Measurements from ENCODE around the gene SCYGR1.
"Not testable (repeated sequence)": the region's sequence is repeated elsewhere in the genome, so short reads cannot be mapped to it uniquely, and the experiment has no call there.

The SCYGR1 gene

DNA sequence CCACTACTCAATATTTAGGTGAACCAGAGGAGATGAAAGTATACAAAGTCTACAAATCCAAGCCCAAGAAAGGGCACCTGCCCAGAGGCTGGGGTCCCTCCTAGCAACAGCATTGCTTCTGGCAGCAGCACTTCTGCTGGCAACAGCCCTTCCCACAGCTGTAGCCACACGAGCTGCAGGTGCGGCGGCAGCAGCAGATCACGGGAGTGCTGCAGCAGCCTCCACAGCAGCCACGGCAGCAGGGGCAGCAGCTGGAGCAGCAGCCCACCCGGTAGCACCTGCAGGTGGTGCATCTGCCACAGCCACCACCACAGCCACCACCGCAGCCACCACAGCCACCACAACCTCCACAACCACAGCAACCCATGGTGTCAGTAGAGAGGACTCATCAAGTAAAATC is at the start of gene SCYGR1:
Gene SCYGR1, minus strand, starts transcription at position 367 of the 400 bp plus-strand sequence. Its CDS starts 0 bp downstream, at position 367.
- FAIRE-seq; DNase-seq (ENCODE audit: extremely low spot score, insufficient read length, low read depth): not testable (repeated sequence)

DNA sequence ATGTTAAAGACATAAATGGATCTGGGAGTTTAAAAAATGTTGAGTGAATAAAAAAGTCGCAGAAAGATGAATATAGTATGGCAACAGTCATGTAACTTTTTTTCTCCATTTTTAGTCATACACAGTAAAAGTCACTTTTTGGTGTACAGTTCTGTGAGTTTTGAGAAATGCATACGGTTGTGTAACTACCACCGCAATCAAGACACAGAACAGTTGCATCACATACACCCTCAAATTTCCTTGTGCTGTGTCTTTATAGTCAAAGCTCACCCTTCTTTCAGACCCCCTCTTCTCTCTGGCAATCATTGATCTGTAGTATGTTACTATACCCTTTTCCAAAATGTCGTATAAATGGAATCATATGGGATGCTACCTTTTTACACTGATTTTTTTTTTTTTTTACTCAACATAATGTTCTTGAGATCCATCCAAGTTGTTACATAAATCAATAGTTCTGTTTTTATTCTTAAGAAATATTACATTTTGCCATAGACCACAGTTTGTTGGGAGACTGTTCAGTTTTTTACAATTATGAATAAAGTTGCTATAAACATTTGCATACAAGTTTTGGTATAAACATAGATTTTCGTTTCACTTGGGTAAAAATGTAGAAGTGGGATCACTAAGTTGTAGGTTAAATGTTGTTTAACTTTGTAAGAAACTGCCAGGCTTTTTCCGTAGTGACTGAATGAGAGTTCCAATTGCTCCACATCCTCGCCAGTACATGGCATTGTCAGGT is 48.9 kb upstream of the SCYGR1 start:
- DNase-seq (ENCODE audit: extremely low spot score, insufficient read length, low read depth) = no peak
- FAIRE-seq = no peak

DNA sequence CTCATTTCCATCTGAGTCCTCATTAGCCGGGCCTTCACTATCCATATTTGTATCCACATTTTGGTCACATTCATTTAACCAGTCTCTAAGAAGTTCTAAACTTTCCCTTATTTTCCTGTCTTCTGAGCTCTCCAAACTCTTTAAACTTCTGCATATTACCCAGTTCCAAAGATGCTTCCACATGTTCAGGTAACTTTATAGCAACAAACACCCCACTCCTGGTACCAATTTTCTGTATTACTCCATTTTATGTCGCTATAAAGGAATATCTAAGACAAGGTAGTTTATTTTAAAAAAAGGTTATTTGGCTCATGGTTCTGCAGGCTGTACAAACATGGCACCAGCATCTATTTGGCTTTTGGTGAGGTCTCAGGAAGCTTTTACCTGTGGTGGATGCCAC is 45.4 kb upstream of the SCYGR1 start:
- FAIRE-seq (no peak), DNase-seq (ENCODE audit: extremely low spot score, insufficient read length, low read depth) (no peak)

GRCh38 chr2:227430639-227431038 is 42.9 kb upstream of the SCYGR1 start:
- DNase-seq (ENCODE audit: extremely low spot score, insufficient read length, low read depth) (no peak), FAIRE-seq (no peak)

- FAIRE-seq (no peak), DNase-seq (ENCODE audit: extremely low spot score, insufficient read length, low read depth) (no peak)
These were observed 41.1 kb upstream of the SCYGR1 start for GRCh38 chr2:227428731-227429285.

GRCh38 chr2:227423656-227424499 is 36.1 kb upstream of the SCYGR1 start:
- no peak for DNase-seq (ENCODE audit: extremely low spot score, insufficient read length, low read depth)
- FAIRE-seq = no peak

DNA sequence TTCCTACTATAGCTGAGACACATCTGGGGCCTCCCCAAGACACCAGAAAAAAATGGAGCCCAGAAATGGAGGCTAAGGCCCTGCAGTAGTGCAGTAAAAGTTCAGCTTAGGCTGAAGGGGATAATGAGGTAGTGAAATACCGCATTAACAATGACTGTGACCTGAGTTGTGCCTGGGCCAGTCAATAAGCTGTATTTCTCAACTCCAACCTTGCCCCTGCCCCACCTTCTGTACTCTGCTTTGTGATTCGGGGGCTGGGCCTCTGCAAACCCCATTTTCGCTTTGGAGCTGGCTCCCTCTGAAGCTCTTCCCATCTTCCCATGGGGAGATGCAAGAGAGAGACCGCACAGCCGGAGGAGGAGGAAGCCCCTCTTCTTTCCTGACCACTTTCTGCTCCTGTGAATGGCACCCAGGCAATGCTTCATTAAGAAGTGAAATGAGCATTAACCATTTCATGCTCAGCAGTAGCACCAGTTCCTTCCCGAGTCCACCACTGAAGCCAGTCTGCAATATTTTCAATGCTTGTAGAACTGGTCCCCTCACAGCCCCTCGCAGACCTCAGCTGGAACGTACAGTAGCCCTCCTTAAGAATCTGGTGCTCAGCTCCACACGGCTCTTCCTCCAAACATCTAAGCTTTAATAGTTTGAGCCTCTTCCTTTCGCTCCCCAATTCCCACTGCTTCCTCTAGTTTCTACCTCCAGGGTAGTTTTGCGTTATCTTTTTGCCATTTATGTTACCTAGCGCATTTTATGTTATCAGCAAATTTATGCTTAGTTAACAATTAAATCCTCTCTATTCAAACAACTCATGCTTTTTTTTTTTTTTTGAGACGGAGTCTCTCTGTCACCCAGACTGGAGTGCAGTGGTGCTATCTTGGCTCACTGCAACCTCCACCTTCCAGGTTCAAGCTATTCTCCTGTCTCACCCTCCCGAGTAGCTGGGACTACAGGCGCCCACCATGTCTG is 32.6 kb upstream of the SCYGR1 start:
- FAIRE-seq (no peak), DNase-seq (ENCODE audit: extremely low spot score, insufficient read length, low read depth) (no peak)

GRCh38 chr2:227416701-227417100 is 29.0 kb upstream of the SCYGR1 start:
- FAIRE-seq (no peak), DNase-seq (ENCODE audit: extremely low spot score, insufficient read length, low read depth) (no peak)

DNA sequence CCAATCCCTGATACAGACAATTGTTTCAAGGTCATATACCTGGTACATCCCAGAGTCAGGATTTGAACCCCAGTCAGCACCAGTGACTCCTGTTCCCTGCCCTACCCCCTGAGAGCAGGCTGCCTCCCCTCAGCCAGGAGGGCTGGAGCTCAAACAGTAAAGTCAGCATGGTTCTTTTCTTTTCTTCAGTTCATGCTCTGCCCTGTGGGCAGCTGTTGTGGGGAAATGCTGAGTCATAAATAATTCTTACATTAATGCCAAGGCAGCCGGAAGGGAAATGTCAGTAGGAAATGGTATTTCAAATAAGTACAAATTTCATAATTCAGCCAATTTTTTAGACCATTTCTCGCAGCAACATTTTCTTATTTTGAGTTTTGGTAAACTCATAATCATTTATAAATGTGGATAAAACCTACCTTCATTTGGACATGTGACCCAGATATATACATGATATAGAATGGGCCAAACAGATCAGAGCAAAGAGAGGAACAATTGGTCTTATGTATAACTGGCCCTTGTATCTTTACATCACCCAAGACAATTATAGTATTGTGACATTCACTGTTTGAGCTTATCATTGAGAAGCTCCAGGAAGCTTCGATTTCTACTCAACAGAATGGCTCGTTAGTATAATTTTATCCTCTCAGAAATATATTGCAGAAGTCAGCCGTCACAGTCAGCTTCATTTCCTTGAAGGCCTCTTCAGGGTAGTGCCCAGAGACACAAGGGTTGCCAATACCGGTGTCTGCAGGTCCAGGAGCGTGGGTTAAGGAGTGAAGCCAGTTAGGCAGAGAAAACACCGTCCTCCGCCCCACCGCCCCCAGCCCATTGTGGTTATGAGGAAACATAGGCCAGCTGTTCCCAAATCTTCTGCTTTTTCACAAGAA is 28.0 kb upstream of the SCYGR1 start:
- DNase-seq (ENCODE audit: extremely low spot score, insufficient read length, low read depth) = no peak

GRCh38 chr2:227414846-227415245 is 27.1 kb upstream of the SCYGR1 start:
- no peak for FAIRE-seq
- no peak for DNase-seq (ENCODE audit: extremely low spot score, insufficient read length, low read depth)

More for the DNA sequence above, 28.0 kb upstream of the SCYGR1 start:
- FAIRE-seq = peak; percentile 49

- no peak for DNase-seq (ENCODE audit: extremely low spot score, insufficient read length, low read depth)
- no peak for FAIRE-seq
These were observed 25.6 kb upstream of the SCYGR1 start for GRCh38 chr2:227413371-227413770.

DNA sequence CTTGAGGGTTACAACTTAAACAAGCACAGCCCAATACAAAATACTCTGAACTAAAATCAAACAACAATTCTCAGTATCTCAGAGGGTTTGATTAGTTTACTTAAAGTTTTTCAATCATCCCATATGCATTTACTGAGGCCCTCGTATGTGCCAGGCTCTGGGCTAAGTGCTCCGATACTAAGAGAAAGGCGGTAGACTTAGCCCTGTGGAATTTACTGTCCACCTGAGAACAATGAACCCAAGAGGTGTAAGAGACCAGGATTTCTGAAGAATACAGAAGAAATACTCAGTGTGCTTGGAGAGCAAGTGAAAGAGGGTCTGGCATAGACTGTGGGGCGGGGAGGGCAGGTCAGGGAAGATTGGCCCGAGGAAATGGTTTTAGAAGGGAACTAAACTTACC is 25.1 kb upstream of the SCYGR1 start:
- DNase-seq (ENCODE audit: extremely low spot score, insufficient read length, low read depth) = no peak
- no peak for FAIRE-seq

DNA sequence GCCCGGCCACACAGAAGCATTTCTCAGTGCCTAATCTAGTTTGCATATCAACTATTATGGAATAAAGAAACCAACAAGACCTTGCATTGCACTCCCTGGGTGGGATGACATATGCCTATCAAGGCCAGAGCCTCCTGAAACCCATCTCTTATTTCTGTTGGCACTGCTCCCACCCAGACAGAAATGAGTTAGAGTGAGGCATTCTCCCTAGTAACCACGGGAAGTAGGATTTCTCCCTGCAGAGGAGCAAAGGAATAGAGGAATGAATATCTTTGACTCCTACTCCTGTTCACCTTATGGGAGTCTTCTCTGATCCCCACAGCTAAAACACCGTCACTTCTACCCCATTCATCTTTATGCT is 24.2 kb upstream of the SCYGR1 start:
- FAIRE-seq = no peak
- DNase-seq (ENCODE audit: extremely low spot score, insufficient read length, low read depth) = no peak

GRCh38 chr2:227411320-227411989 is 23.7 kb upstream of the SCYGR1 start:
- no peak for DNase-seq (ENCODE audit: extremely low spot score, insufficient read length, low read depth)
- peak; percentile 88 for FAIRE-seq

GRCh38 chr2:227410191-227410590 is 22.4 kb upstream of the SCYGR1 start:
- FAIRE-seq = no peak
- DNase-seq (ENCODE audit: extremely low spot score, insufficient read length, low read depth) = no peak

- DNase-seq (ENCODE audit: extremely low spot score, insufficient read length, low read depth) (no peak), FAIRE-seq (no peak)
These were observed 19.9 kb upstream of the SCYGR1 start for GRCh38 chr2:227407591-227408151.

DNA sequence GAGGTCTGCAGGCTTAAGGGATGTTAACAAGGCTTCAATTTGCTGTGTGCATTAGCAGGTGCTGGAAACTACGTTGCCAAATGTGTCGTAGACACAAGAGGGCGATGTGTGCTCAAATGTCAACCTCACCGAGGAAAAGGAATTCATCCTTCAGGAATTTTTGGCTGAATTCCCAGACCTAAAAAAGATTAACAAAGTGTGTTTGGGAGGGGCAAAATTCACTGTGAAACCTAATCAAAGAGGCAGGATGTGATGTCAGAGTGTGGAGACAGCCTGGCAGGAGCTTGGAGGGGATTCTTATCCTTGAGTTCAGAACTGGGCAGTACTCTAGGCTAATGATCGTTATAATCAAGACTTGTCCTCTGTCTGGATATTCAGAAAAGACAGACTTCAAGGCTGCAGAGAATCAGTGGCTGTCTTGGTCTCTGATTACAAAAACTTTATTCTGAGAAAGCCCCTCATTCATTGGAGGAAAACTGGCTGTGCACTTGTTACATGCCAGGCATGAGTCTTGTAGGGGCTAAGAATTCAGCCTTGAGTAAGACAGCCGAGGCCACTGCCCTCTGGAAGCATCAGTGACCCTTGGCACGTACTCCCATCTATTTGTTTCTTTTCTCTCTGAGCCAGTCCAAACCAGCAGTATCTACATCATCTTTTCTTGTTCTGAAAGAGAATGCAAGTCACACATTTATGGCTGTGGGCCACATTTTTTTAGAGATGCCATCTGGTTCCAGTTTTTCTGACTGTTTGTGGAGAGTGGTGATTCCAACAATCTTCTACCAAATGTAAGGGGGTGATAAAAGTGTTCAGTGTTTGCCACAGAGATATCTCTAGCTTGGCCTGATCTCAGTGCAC is 18.7 kb upstream of the SCYGR1 start:
- FAIRE-seq (peak; percentile 64), DNase-seq (ENCODE audit: extremely low spot score, insufficient read length, low read depth) (no peak)
